ENCODE results near the gene SERPINB10.

The SERPINB10 gene

GRCh38 chr18:63907664-63908063 lies at the start of gene SERPINB10:
SERPINB10 (plus strand) TSS chr18:63907958; CDS start chr18:63915511, 7,553 bp downstream.
- DNase-seq (ENCODE audit: low read depth, low spot score), result no peak

GRCh38 chr18:63858456-63858855 lies 49.3 kb upstream of the SERPINB10 start:
- CTCF ChIA-PET, result interaction anchor here (1.0 to 2.8 kb wide), 8 partner anchors 9 to 341 kb away, joined by 3 to 16 read pairs (median 4); no protein-coding TSS in a partner anchor
- no peak for DNase-seq (ENCODE audit: low read depth, low spot score)
- TF ChIP-seq CTCF (IDR thresholded peaks at IDR 0.05; ENCODE audit: insufficient read depth, low read length, missing control alignments), result no peak
- POLR2A ChIA-PET, result no interaction called here
- H3K4me3 ChIP-seq (ENCODE audit: low read depth, low read length), result no peak overlapping the region

More at GRCh38 chr18:63907664-63908063, at the start of gene SERPINB10:
- no peak within 1 kb of the TSS for H3K4me3 ChIP-seq (ENCODE audit: low read depth, low read length)
- POLR2A ChIA-PET, result no interaction called here
- CTCF ChIA-PET, result interaction anchor here (1.5 to 2.7 kb wide), 2 partner anchors 8 to 15 kb away, joined by 4 to 7 read pairs; no protein-coding TSS in a partner anchor
- TF ChIP-seq CTCF (IDR thresholded peaks at IDR 0.05; ENCODE audit: insufficient read depth, low read length, missing control alignments), result no peak

- no peak for DNase-seq (ENCODE audit: low read depth, low spot score)
- no peak overlapping the region for H3K4me3 ChIP-seq (ENCODE audit: low read depth, low read length)
- CTCF ChIA-PET, result interaction anchor here (1.5 to 2.8 kb wide), 3 partner anchors 8 to 343 kb away, joined by 4 to 16 read pairs (median 4); no protein-coding TSS in a partner anchor
- POLR2A ChIA-PET, result no interaction called here
- no peak for TF ChIP-seq CTCF (IDR thresholded peaks at IDR 0.05; ENCODE audit: insufficient read depth, low read length, missing control alignments)
These were observed 47.8 kb upstream of the SERPINB10 start for GRCh38 chr18:63859781-63860475.

GRCh38 chr18:63860531-63860930 lies 47.2 kb upstream of the SERPINB10 start:
- CTCF ChIA-PET, result interaction anchor here (0.6 kb wide), 1 partner anchor 12 kb away, joined by 3 read pairs; no protein-coding TSS in a partner anchor
- TF ChIP-seq CTCF (IDR thresholded peaks at IDR 0.05; ENCODE audit: insufficient read depth, low read length, missing control alignments), result no peak
- POLR2A ChIA-PET, result no interaction called here
- DNase-seq (ENCODE audit: low read depth, low spot score), result no peak
- no peak overlapping the region for H3K4me3 ChIP-seq (ENCODE audit: low read depth, low read length)

GRCh38 chr18:63867368-63868125 lies 40.2 kb upstream of the SERPINB10 start:
- no peak for TF ChIP-seq CTCF (IDR thresholded peaks at IDR 0.05; ENCODE audit: insufficient read depth, low read length, missing control alignments)
- ChIA-PET CTCF (interaction anchor here (0.7 to 2.2 kb wide), 7 partner anchors 9 to 349 kb away, joined by 3 to 8 read pairs (median 3); no protein-coding TSS in a partner anchor), POLR2A (no interaction called here)
- no peak for DNase-seq (ENCODE audit: low read depth, low spot score)
- no peak overlapping the region for H3K4me3 ChIP-seq (ENCODE audit: low read depth, low read length)

- DNase-seq (ENCODE audit: low read depth, low spot score), result no peak
- H3K4me3 ChIP-seq (ENCODE audit: low read depth, low read length), result no peak overlapping the region
- ChIA-PET POLR2A (interaction anchor here (0.5 kb wide), 1 partner anchor 17 kb away, joined by 3 read pairs; no protein-coding TSS in a partner anchor), CTCF (interaction anchor here (1.1 to 1.4 kb wide), 2 partner anchors 10 to 126 kb away, joined by 3 to 4 read pairs; no protein-coding TSS in a partner anchor)
- TF ChIP-seq CTCF (IDR thresholded peaks at IDR 0.05; ENCODE audit: insufficient read depth, low read length, missing control alignments), result no peak
These were observed 39.2 kb upstream of the SERPINB10 start for GRCh38 chr18:63868546-63868945.
